DND-41 (cell line): ENCODE data around the gene KCNAB1.

ENCODE experiments used
- ATAC-seq: fragments of 200-7000 bp; cut with Tn5 transposase; 3 replicates; pipeline ENCODE4 v1.9.1; 2021; ENCODE audit warnings: low read depth; ENCODE audit not compliant: insufficient read depth
- DNase-seq: peaks from one replicate; pipeline ENCODE4 v3.0.0-alpha.2; 2020
- H2AFZ ChIP-seq: 2 replicates; pipeline ENCODE4 v1.6.0; 2012; ENCODE audit warnings: low read depth, low read length
- H3K27ac ChIP-seq: 2 replicates; pipeline ENCODE4 v1.5.1; 2012; ENCODE audit warnings: low read length, inconsistent platforms
- H3K27me3 ChIP-seq: fragments of 200-600 bp; sonication (generic); 2 replicates; pipeline ENCODE4 v1.6.0; 2012; ENCODE audit warnings: low read length, mild to moderate bottlenecking, inconsistent platforms; ENCODE audit not compliant: insufficient read depth, poor library complexity
- H3K36me3 ChIP-seq: 2 replicates; pipeline ENCODE4 v1.5.1; 2012; ENCODE audit warnings: low read length, inconsistent platforms; ENCODE audit not compliant: insufficient read depth
- H3K4me1 ChIP-seq: 2 replicates; pipeline ENCODE4 v1.5.1; 2012; ENCODE audit warnings: mild to moderate bottlenecking, low read length; ENCODE audit not compliant: insufficient read depth
- H3K4me2 ChIP-seq: 2 replicates; pipeline ENCODE4 v1.6.0; 2012; ENCODE audit warnings: mild to moderate bottlenecking, moderate library complexity, low read length, inconsistent platforms; ENCODE audit not compliant: insufficient read depth
- H3K4me3 ChIP-seq, 2 experiments: fragments of 200-600 bp in 1 of 2; shearing (Covaris generic) in 1 of 2; 2 replicates each; pipeline ENCODE4 v1.5.1; 2012 to 2016; ENCODE audit warnings: inconsistent platforms in 2 of 2, low read length in 2 of 2, mild to moderate bottlenecking in 2 of 2, low read depth in 1 of 2, moderate library complexity in 1 of 2
- H3K79me2 ChIP-seq: 2 replicates; pipeline ENCODE4 v1.6.0; 2012; ENCODE audit warnings: low read length, inconsistent platforms; ENCODE audit not compliant: insufficient read depth
- H3K9ac ChIP-seq: 2 replicates; pipeline ENCODE4 v1.6.0; 2012; ENCODE audit warnings: low read depth, mild to moderate bottlenecking, inconsistent platforms, low read length, moderate library complexity
- H3K9me3 ChIP-seq: 2 replicates; pipeline ENCODE4 v1.5.1; 2012; ENCODE audit warnings: low read length, moderate library complexity, mild to moderate bottlenecking, inconsistent platforms; ENCODE audit not compliant: insufficient read depth, severe bottlenecking
- H4K20me1 ChIP-seq: 2 replicates; pipeline ENCODE4 v1.6.0; 2012; ENCODE audit warnings: low read length; ENCODE audit not compliant: insufficient read depth
- CTCF ChIP-seq: IDR thresholded peaks from 2 replicates; pipeline ENCODE4 v1.5.1; 2012; ENCODE audit warnings: borderline replicate concordance, low read length, moderate library complexity, mild to moderate bottlenecking; ENCODE audit not compliant: poor library complexity, severe bottlenecking; ENCODE audit errors: extremely low read depth
- EZH2 ChIP-seq: IDR thresholded peaks from 3 replicates; pipeline ENCODE4 v1.6.1; 2012; ENCODE audit warnings: borderline replicate concordance, low read depth, mild to moderate bottlenecking, moderate library complexity, low read length, inconsistent platforms; ENCODE audit not compliant: severe bottlenecking

KCNAB1 gene

GRCh38 chr3:156351783-156352182 lies 231.4 kb downstream of the KCNAB1 start:
- no peak overlapping the region for H3K4me2 ChIP-seq

GRCh38 chr3:156352728-156353127 lies 232.3 kb downstream of the KCNAB1 start:
- Histone ChIP-seq H3K4me2 (no peak overlapping the region), H4K20me1 (no peaks in the 10 kb centered on the region; the same call in 1 of the 2 replicates), H3K9ac (no peak overlapping the region)

More at GRCh38 chr3:156351783-156352182, 231.4 kb downstream of the KCNAB1 start:
- H3K9me3 ChIP-seq: no peaks in the 10 kb centered on the region
- H3K36me3 ChIP-seq: no peaks in the 10 kb centered on the region
- H3K9ac ChIP-seq: no peak overlapping the region
- H4K20me1 ChIP-seq: no peaks in the 10 kb centered on the region; the same call in 1 of the 2 replicates
- no peak overlapping the region for H3K27ac ChIP-seq
- no peak overlapping the region for H3K4me3 ChIP-seq
- ATAC-seq: no peak
- no peaks in the 10 kb centered on the region for H3K79me2 ChIP-seq
- H3K4me1 ChIP-seq: no peaks in the 10 kb centered on the region
- H2AFZ ChIP-seq: no peak overlapping the region
- no peak for DNase-seq
- peaks cover 7% of the 10 kb centered on the region for H3K27me3 ChIP-seq
- TF ChIP-seq CTCF: no peak
- TF ChIP-seq EZH2: no peak

GRCh38 chr3:156353563-156353962 lies 233.2 kb downstream of the KCNAB1 start:
- H3K9ac ChIP-seq: no peak overlapping the region
- ATAC-seq (no peak), DNase-seq (no peak)
- H3K27ac ChIP-seq: no peak overlapping the region
- no peak overlapping the region for H2AFZ ChIP-seq
- no peaks in the 10 kb centered on the region for H3K4me1 ChIP-seq
- H4K20me1 ChIP-seq: no peaks in the 10 kb centered on the region; the same call in 1 of the 2 replicates
- no peaks in the 10 kb centered on the region for H3K9me3 ChIP-seq
- peaks cover 5% of the 10 kb centered on the region for H3K27me3 ChIP-seq
- no peak overlapping the region for H3K4me3 ChIP-seq
- no peak overlapping the region for H3K4me2 ChIP-seq
- TF ChIP-seq EZH2: no peak
- no peak for TF ChIP-seq CTCF
- no peaks in the 10 kb centered on the region for H3K79me2 ChIP-seq
- H3K36me3 ChIP-seq: no peaks in the 10 kb centered on the region

More at GRCh38 chr3:156352728-156353127, 232.3 kb downstream of the KCNAB1 start:
- H3K36me3 ChIP-seq: no peaks in the 10 kb centered on the region
- no peak for TF ChIP-seq CTCF
- no peak for TF ChIP-seq EZH2
- H3K4me3 ChIP-seq: no peak overlapping the region
- no peak overlapping the region for H2AFZ ChIP-seq
- ATAC-seq (no peak), DNase-seq (no peak)
- H3K79me2 ChIP-seq: no peaks in the 10 kb centered on the region
- H3K27me3 ChIP-seq: peaks cover 5% of the 10 kb centered on the region
- H3K4me1 ChIP-seq: no peaks in the 10 kb centered on the region
- no peak overlapping the region for H3K27ac ChIP-seq
- no peaks in the 10 kb centered on the region for H3K9me3 ChIP-seq
